CD4-positive, CD25-positive, alpha-beta regulatory T cell (primary cell): Measurements from ENCODE around the gene HAPLN3. TPM values are rescaled to one million over a fixed set of nuclear protein-coding genes. Genes with fewer than 3 reads are reported as not detected.
"Not testable (repeated sequence)": the region's sequence is repeated elsewhere in the genome, so short reads cannot be mapped to it uniquely, and the experiment has no call there.

ENCODE experiments used
- ATAC-seq, 2 donors: fragments of 150-1000 bp; cut with Tn5 transposase; one replicate each; pipeline ENCODE4 v1.10.0; 2021; ENCODE audit warnings: low read depth in 2 of 2, moderate number of reproducible peaks in 2 of 2, moderate library complexity in 1 of 2
- DNase-seq, 3 donors: peaks; one replicate each; pipeline versions ENCODE4 v3.0.0 to v3.0.0-alpha.2; 2012 to 2022; ENCODE audit warnings: mixed read lengths in 1 of 3
- H3K27ac ChIP-seq: one replicate; pipeline ENCODE4 v1.7.0; 2013; ENCODE audit warnings: mild to moderate bottlenecking, low read length; ENCODE audit not compliant: insufficient read depth, poor library complexity, severe bottlenecking
- H3K27me3 ChIP-seq: one replicate; pipeline ENCODE4 v1.7.0; 2013; ENCODE audit warnings: low read length; ENCODE audit not compliant: control insufficient read depth, insufficient read depth
- H3K36me3 ChIP-seq: one replicate; pipeline ENCODE4 v1.7.0; 2013; ENCODE audit warnings: mild to moderate bottlenecking, low read length, moderate library complexity; ENCODE audit not compliant: control insufficient read depth, insufficient read depth
- H3K4me1 ChIP-seq: 2 replicates; pipeline ENCODE4 v1.7.0; 2013; ENCODE audit warnings: mild to moderate bottlenecking, low read length; ENCODE audit not compliant: insufficient read depth, control insufficient read depth, poor library complexity, severe bottlenecking
- H3K4me3 ChIP-seq: one replicate; pipeline ENCODE4 v1.7.0; 2013; ENCODE audit warnings: low read depth, mild to moderate bottlenecking, low read length, moderate library complexity
- H3K9me3 ChIP-seq, 2 experiments: 1 replicate in 1 of 2; 2 replicates in 1 of 2; pipeline ENCODE4 v1.7.0; 2013; ENCODE audit warnings: low read length in 2 of 2, mild to moderate bottlenecking in 1 of 2, moderate library complexity in 1 of 2; ENCODE audit not compliant: control insufficient read depth in 2 of 2
- H3K27ac Mint-ChIP-seq, 3 donors: one replicate each; pipeline ENCODE4 v1.8.0; 2020 to 2022; ENCODE audit warnings: mild to moderate bottlenecking in 3 of 3, mixed read lengths in 3 of 3, moderate library complexity in 2 of 3
- H3K27me3 Mint-ChIP-seq: one replicate; pipeline ENCODE4 v1.8.0; 2022; ENCODE audit warnings: mild to moderate bottlenecking, mixed read lengths
- H3K36me3 Mint-ChIP-seq: one replicate; pipeline ENCODE4 v1.8.0; 2020; ENCODE audit warnings: mixed read lengths
- H3K4me1 Mint-ChIP-seq, 4 donors: one replicate each; pipeline ENCODE4 v1.8.0; 2020 to 2022; ENCODE audit warnings: mixed read lengths in 4 of 4, mild to moderate bottlenecking in 1 of 4
- H3K4me3 Mint-ChIP-seq, 4 donors: one replicate each; pipeline ENCODE4 v1.8.0; 2020 to 2022; ENCODE audit warnings: mild to moderate bottlenecking in 4 of 4, mixed read lengths in 4 of 4, moderate library complexity in 3 of 4
- H3K9me3 Mint-ChIP-seq, 7 donors: one replicate each; pipeline ENCODE4 v1.8.0; 2020 to 2022; ENCODE audit warnings: mixed read lengths in 7 of 7, mild to moderate bottlenecking in 3 of 7, moderate library complexity in 2 of 7
- polyA plus RNA-seq, 4 donors: library from polyadenylated mRNA; unstranded; fragments of 300-500 nt; fragmentation: Illumina TruSeq; gene quantifications; one replicate each; pipeline ENCODE4 v1.2.3, GENCODE V29; 2021
- total RNA-seq: library from RNA; stranded (reverse); gene quantifications from one replicate; pipeline ENCODE4 v1.2.3, GENCODE V29; 2022

The HAPLN3 gene
- total RNA-seq (251 TPM), polyA plus RNA-seq (100 to 1,000 TPM in 1 of 4 donors, 10 to 100 TPM in 3; 76.8 to 108 (median 93.3) TPM)

GRCh38 chr15:88894819-88895767, at the start of gene HAPLN3:
Gene HAPLN3 (minus strand): TSS chr15:88895544. CDS start chr15:88887298, 8,246 bp downstream.
- Mint-ChIP-seq H3K4me3 (peak within 1 kb of the TSS; percentile 96 to 100 (median 97)), H3K27me3 (no peaks in the 10 kb centered on the region), H3K9me3 (no peaks in the 10 kb centered on the region), H3K4me1 (peaks cover 0 to 64% (median 27%) of the 10 kb centered on the region in 4 donors), H3K27ac (peak within 1 kb of the TSS; percentile 90 to 95 (median 92)), H3K36me3 (no peaks in the 10 kb centered on the region)
- peak within 1 kb of the TSS; percentile 71 for H3K4me3 ChIP-seq
- ATAC-seq: peak in 1 of 2 donors; percentile 13
- H3K27me3 ChIP-seq: no peaks in the 10 kb centered on the region
- H3K27ac ChIP-seq: peak within 1 kb of the TSS; percentile 78
- no peaks in the 10 kb centered on the region for H3K9me3 ChIP-seq
- peak; percentile 41 to 79 (median 42) for DNase-seq
- H3K4me1 ChIP-seq: peaks cover 48% of the 10 kb centered on the region
- peaks cover 13% of the 10 kb centered on the region for H3K36me3 ChIP-seq

- Histone ChIP-seq H3K27ac (no peak overlapping the region), H3K9me3 (no peaks in the 10 kb centered on the region), H3K4me1 (no peaks in the 10 kb centered on the region), H3K27me3 (no peaks in the 10 kb centered on the region), H3K4me3 (no peak overlapping the region), H3K36me3 (no peaks in the 10 kb centered on the region)
- no peak overlapping the region for H3K4me3 Mint-ChIP-seq
- peaks cover 0 to 1% (median 0%) of the 10 kb centered on the region in 7 donors for H3K9me3 Mint-ChIP-seq
- DNase-seq (no peak), ATAC-seq (no peak)
- peaks cover 0 to 3% (median under 1%) of the 10 kb centered on the region in 4 donors for H3K4me1 Mint-ChIP-seq
- no peak overlapping the region for H3K27ac Mint-ChIP-seq
- no peaks in the 10 kb centered on the region for H3K36me3 Mint-ChIP-seq
- H3K27me3 Mint-ChIP-seq: peaks cover 19% of the 10 kb centered on the region
Observed at GRCh38 chr15:88940110-88940675, 44.8 kb upstream of the HAPLN3 start.

GRCh38 chr15:88939486-88939806, 44.1 kb upstream of the HAPLN3 start:
- no peak overlapping the region for H3K4me3 Mint-ChIP-seq
- no peak overlapping the region for H3K4me3 ChIP-seq
- ATAC-seq: no peak
- H3K4me1 Mint-ChIP-seq: peaks cover 0 to 3% (median under 1%) of the 10 kb centered on the region in 4 donors
- DNase-seq: no peak
- H3K9me3 Mint-ChIP-seq: peaks cover 0 to 1% (median 0%) of the 10 kb centered on the region in 7 donors
- H3K36me3 ChIP-seq: no peaks in the 10 kb centered on the region
- H3K36me3 Mint-ChIP-seq: no peaks in the 10 kb centered on the region
- H3K4me1 ChIP-seq: no peaks in the 10 kb centered on the region
- H3K27me3 ChIP-seq: no peaks in the 10 kb centered on the region
- H3K27ac ChIP-seq: no peak overlapping the region
- H3K27ac Mint-ChIP-seq: peak overlapping the region in 1 of 3 donors; percentile 48
- H3K9me3 ChIP-seq: no peaks in the 10 kb centered on the region
- H3K27me3 Mint-ChIP-seq: peaks cover 26% of the 10 kb centered on the region

- Mint-ChIP-seq H3K9me3 (peaks cover 0 to 1% (median 0%) of the 10 kb centered on the region in 7 donors), H3K36me3 (no peaks in the 10 kb centered on the region), H3K4me3 (no peak overlapping the region), H3K27ac (peak overlapping the region in 2 of 3 donors; percentile 27 to 48), H3K4me1 (peaks cover 0 to 3% (median under 1%) of the 10 kb centered on the region in 4 donors), H3K27me3 (peaks cover 31% of the 10 kb centered on the region)
- Histone ChIP-seq H3K4me3 (no peak overlapping the region), H3K4me1 (no peaks in the 10 kb centered on the region), H3K27ac (no peak overlapping the region), H3K36me3 (no peaks in the 10 kb centered on the region), H3K27me3 (no peaks in the 10 kb centered on the region), H3K9me3 (no peaks in the 10 kb centered on the region)
- ATAC-seq: no peak
- DNase-seq: no peak
Observed at GRCh38 chr15:88938802-88939485, 43.6 kb upstream of the HAPLN3 start.

- peaks cover 43% of the 10 kb centered on the region for H3K27me3 Mint-ChIP-seq
- H3K9me3 ChIP-seq, H3K36me3 Mint-ChIP-seq, H3K27ac Mint-ChIP-seq, H3K27ac ChIP-seq, H3K27me3 ChIP-seq, H3K36me3 ChIP-seq, H3K4me1 ChIP-seq, H3K4me1 Mint-ChIP-seq, DNase-seq, ATAC-seq, H3K9me3 Mint-ChIP-seq, H3K4me3 ChIP-seq, H3K4me3 Mint-ChIP-seq: not testable (repeated sequence)
Observed at GRCh38 chr15:88934449-88934848, 39.1 kb upstream of the HAPLN3 start.

- peaks cover 0 to 6% of the 10 kb centered on the region in 2 experiments for H3K9me3 ChIP-seq
- H3K4me1 ChIP-seq: no peaks in the 10 kb centered on the region
- no peak for DNase-seq
- no peak overlapping the region for H3K4me3 ChIP-seq
- Mint-ChIP-seq H3K27me3 (peaks cover 46% of the 10 kb centered on the region), H3K4me1 (no peaks in the 10 kb centered on the region), H3K27ac (no peak overlapping the region), H3K36me3 (no peaks in the 10 kb centered on the region), H3K4me3 (no peak overlapping the region), H3K9me3 (peaks cover 0 to 7% (median 4%) of the 10 kb centered on the region in 7 donors)
- no peaks in the 10 kb centered on the region for H3K27me3 ChIP-seq
- H3K27ac ChIP-seq: no peak overlapping the region
- H3K36me3 ChIP-seq: no peaks in the 10 kb centered on the region
- ATAC-seq: no peak
Observed at GRCh38 chr15:88932875-88933330, 37.6 kb upstream of the HAPLN3 start.

GRCh38 chr15:88932271-88932874, 37.0 kb upstream of the HAPLN3 start:
- H3K9me3 ChIP-seq: peaks cover 0 to 6% of the 10 kb centered on the region in 2 experiments
- H3K27ac ChIP-seq: no peak overlapping the region
- ATAC-seq (no peak), DNase-seq (no peak)
- H3K9me3 Mint-ChIP-seq: peaks cover 0 to 7% (median 4%) of the 10 kb centered on the region in 7 donors
- no peaks in the 10 kb centered on the region for H3K36me3 ChIP-seq
- H3K4me3 Mint-ChIP-seq: no peak overlapping the region
- H3K4me3 ChIP-seq: no peak overlapping the region
- no peaks in the 10 kb centered on the region for H3K4me1 Mint-ChIP-seq
- no peaks in the 10 kb centered on the region for H3K4me1 ChIP-seq
- peaks cover 46% of the 10 kb centered on the region for H3K27me3 Mint-ChIP-seq
- no peaks in the 10 kb centered on the region for H3K27me3 ChIP-seq
- H3K36me3 Mint-ChIP-seq: no peaks in the 10 kb centered on the region
- H3K27ac Mint-ChIP-seq: no peak overlapping the region
